ENCODE data around the gene OTOS. TPM values are rescaled to one million over a fixed set of nuclear protein-coding genes. Genes with fewer than 3 reads are reported as not detected.
A peak's percentile ranks its signal among the peaks of the same experiment; 100 is the strongest.

OTOS gene
- total RNA-seq, 2 donors from 2014 or later = not detected

GRCh38 chr2:240137596-240138253 is 2.7 kb downstream of the OTOS start:
- no peak for TF ChIP-seq CTCF (IDR thresholded peaks at IDR 0.05)
- TF ChIP-seq POLR2AphosphoS5 (IDR thresholded peaks at IDR 0.05) = no peak
- TF ChIP-seq POLR2A (IDR thresholded peaks at IDR 0.05) = no peak
- H3K4me3 ChIP-seq = no peak overlapping the region
- H3K27ac ChIP-seq = no peak overlapping the region
- WGBS = 92% methylated on average over 19 of the region's 19 CpGs
- H3K36me3 ChIP-seq = no peaks in the 10 kb centered on the region
- no peaks in the 10 kb centered on the region for H3K9me3 ChIP-seq
- H3K27me3 ChIP-seq (replicated peaks; ENCODE audit: insufficient read depth) = no peaks in the 10 kb centered on the region
- DNase-seq (ENCODE audit: low spot score) = no peak
- H3K4me1 ChIP-seq (replicated peaks) = peaks cover 6% of the 10 kb centered on the region
- intact Hi-C loops (cut with DNase I) = no loop called here

DNA sequence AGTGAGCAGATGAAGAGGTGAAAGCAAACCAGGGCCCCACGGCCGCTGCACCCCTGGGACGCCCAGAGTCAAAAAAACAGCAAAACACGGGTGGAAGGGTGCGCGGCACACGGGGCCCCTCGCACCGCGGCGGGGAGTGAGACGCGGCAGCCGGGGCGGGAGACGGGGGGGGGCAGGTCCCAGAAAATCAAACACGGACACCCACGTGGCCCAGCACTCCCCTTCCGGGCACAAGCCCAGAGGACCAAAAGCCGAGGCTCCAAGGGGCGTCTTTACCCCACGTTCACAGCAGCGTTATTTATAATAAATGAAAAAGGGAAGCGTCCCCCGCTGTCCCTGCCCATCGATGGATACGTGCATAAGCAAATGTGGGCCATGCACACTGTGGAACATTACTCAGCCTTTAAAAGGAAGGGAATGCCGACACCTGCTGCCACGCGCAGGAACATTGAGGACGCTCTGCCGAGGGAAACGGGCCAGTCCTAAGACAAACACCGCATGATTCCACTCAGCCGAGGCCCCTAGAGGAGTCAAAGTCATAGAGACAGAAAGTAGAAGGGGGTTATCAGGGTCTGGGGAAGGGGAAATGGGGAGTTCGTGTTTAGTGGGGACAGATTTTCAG is 3.7 kb downstream of the OTOS start:
- Histone ChIP-seq H3K4me3 (peak overlapping the region; percentile 82 to 92), H3K27me3 (replicated peaks; ENCODE audit: insufficient read depth) (no peaks in the 10 kb centered on the region), H3K4me1 (replicated peaks) (peaks cover 6% of the 10 kb centered on the region), H3K36me3 (peaks cover 0 to 3% of the 10 kb centered on the region in 2 donors), H3K27ac (peak overlapping the region in 1 of 2 donors; percentile 29), H3K9me3 (no peaks in the 10 kb centered on the region)
- TF ChIP-seq CTCF (IDR thresholded peaks at IDR 0.05) (no peak), POLR2A (IDR thresholded peaks at IDR 0.05) (no peak), POLR2AphosphoS5 (IDR thresholded peaks at IDR 0.05) (no peak)
- no peak for DNase-seq (ENCODE audit: low spot score)
- WGBS = 35% methylated on average over 36 of the region's 36 CpGs
- intact Hi-C loops (cut with DNase I) = no loop called here

GRCh38 chr2:240136013-240136670 is 4.3 kb downstream of the OTOS start, which contains the start of gene COPS9:
TSS of gene COPS9 (minus strand) at chr2:240136305. CDS start at chr2:240136284, 21 bp downstream.
- under 1% methylated on average over 35 of the region's 79 CpGs for WGBS
- TF ChIP-seq CTCF (IDR thresholded peaks at IDR 0.05) (peak in 2 of 4 experiments; percentile 5 to 22), POLR2A (IDR thresholded peaks at IDR 0.05) (no peak), POLR2AphosphoS5 (IDR thresholded peaks at IDR 0.05) (peak; percentile 64)
- Histone ChIP-seq H3K4me3 (peak within 1 kb of the TSS; percentile 82 to 92), H3K9me3 (no peaks in the 10 kb centered on the region), H3K4me1 (replicated peaks) (peaks cover 6% of the 10 kb centered on the region), H3K27me3 (replicated peaks; ENCODE audit: insufficient read depth) (no peaks in the 10 kb centered on the region), H3K36me3 (peaks cover 0 to 3% of the 10 kb centered on the region in 2 donors), H3K27ac (peak within 1 kb of the TSS; percentile 38 to 55)
- DNase-seq (ENCODE audit: low spot score) = peak; percentile 77
- intact Hi-C loops (cut with DNase I) = no loop called here

GRCh38 chr2:240135706-240136012 is 4.8 kb downstream of the OTOS start:
- intact Hi-C loops (cut with DNase I) = no loop called here
- H3K4me1 ChIP-seq (replicated peaks) = peaks cover 6% of the 10 kb centered on the region
- peaks cover 0 to 7% of the 10 kb centered on the region in 2 donors for H3K36me3 ChIP-seq
- no peak for DNase-seq (ENCODE audit: low spot score)
- TF ChIP-seq POLR2A (IDR thresholded peaks at IDR 0.05) (no peak), CTCF (IDR thresholded peaks at IDR 0.05) (no peak), POLR2AphosphoS5 (IDR thresholded peaks at IDR 0.05) (no peak)
- no peaks in the 10 kb centered on the region for H3K9me3 ChIP-seq
- peak overlapping the region; percentile 38 to 55 for H3K27ac ChIP-seq
- 1% methylated on average over 13 of the region's 17 CpGs for WGBS
- peak overlapping the region; percentile 82 to 92 for H3K4me3 ChIP-seq
- H3K27me3 ChIP-seq (replicated peaks; ENCODE audit: insufficient read depth) = no peaks in the 10 kb centered on the region

Measured in prostate gland (tissue), 2 donors.